ENCODE results near the gene RITA1.

DNA sequence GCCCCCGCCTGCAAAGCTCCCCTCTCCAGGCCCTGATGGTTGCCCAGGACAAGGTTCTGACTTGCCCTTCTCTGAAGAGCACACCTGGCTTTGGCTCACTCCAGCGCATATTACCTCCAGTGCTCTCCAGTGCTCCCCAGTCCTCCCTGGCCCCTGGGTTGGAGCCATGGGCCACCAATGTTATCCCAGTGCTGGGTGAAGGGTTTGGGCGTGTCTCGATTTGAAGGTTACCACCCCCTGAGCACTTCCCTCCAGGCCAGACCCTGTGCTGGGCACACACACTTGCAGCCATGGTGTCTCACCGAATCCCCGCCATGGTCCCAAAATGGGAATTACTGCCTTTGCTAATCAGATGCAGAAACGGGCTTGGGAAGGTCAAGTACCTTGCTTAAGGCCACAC is 11.1 kb downstream of the RITA1 start:
- TF ChIP-seq POLR2A (IDR thresholded peaks at IDR 0.05): no peak
- TF ChIP-seq, protein P1, sequence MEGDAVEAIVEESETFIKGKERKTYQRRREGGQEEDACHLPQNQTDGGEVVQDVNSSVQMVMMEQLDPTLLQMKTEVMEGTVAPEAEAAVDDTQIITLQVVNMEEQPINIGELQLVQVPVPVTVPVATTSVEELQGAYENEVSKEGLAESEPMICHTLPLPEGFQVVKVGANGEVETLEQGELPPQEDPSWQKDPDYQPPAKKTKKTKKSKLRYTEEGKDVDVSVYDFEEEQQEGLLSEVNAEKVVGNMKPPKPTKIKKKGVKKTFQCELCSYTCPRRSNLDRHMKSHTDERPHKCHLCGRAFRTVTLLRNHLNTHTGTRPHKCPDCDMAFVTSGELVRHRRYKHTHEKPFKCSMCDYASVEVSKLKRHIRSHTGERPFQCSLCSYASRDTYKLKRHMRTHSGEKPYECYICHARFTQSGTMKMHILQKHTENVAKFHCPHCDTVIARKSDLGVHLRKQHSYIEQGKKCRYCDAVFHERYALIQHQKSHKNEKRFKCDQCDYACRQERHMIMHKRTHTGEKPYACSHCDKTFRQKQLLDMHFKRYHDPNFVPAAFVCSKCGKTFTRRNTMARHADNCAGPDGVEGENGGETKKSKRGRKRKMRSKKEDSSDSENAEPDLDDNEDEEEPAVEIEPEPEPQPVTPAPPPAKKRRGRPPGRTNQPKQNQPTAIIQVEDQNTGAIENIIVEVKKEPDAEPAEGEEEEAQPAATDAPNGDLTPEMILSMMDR (IDR thresholded peaks at IDR 0.05): no peak

Data from testis (tissue), 2 donors.